NCI-H2029 (cell line): ENCODE data around the gene WT1.
"Not testable (repeated sequence)": the region's sequence is repeated elsewhere in the genome, so short reads cannot be mapped to it uniquely, and the experiment has no call there.

Experiments used
- DNase-seq: peaks from one replicate; lab custom pipeline; 2025; lab: John Stamatoyannopoulos, UW

The WT1 gene

GRCh38 chr11:32386770-32387377, 48.5 kb downstream of the WT1 start:
- DNase-seq: no peak

DNA sequence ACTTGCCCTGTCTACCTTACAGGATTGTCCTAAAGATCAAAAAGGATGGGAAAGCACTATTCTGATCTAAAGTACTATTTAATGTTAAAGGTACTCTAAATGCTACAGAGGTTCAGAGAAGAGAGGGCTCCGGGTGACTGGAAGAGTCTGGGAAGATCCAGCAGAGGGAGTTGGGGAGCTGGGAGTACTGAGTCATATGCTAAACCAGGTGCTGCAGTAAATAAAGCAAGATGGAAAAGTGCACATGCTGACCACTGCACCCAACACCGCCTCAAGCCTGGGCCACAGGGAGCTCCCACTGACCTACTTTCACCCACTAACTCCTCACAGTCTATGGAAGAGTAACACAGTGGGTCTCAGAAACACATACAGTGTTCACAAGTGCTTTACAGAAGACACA, 49.3 kb downstream of the WT1 start:
- no peak for DNase-seq

GRCh38 chr11:32382339-32383049, 52.8 kb downstream of the WT1 start:
- no peak for DNase-seq

- no peak for DNase-seq
These were observed 54.2 kb downstream of the WT1 start for GRCh38 chr11:32381179-32381578.

GRCh38 chr11:32379719-32380118, 55.6 kb downstream of the WT1 start:
- DNase-seq: no peak

GRCh38 chr11:32375826-32376225, 59.5 kb downstream of the WT1 start:
- DNase-seq: no peak

GRCh38 chr11:32374261-32374711, 61.1 kb downstream of the WT1 start:
- DNase-seq: no peak

DNA sequence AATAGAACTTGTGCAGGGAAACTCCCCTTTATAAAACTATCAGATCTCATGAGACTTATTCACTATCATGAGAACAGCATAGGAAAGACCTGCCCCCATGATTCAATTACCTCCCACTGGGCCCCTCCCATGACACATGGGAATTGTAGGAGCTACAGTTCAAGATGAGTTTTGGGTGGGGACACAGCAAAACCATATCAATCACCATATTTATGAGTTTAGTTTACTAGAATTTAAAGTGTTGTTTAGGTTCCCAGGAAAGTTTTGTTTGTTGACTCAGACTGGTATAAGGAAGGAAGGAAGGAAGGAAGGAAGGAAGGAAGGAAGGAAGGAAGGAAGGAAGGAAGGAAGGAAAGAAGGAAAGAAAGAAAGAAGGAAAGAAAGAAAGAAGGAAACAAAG, 65.4 kb downstream of the WT1 start:
- not testable (repeated sequence) for DNase-seq

- no peak for DNase-seq
These were observed 68.7 kb downstream of the WT1 start for GRCh38 chr11:32366666-32367065.

DNA sequence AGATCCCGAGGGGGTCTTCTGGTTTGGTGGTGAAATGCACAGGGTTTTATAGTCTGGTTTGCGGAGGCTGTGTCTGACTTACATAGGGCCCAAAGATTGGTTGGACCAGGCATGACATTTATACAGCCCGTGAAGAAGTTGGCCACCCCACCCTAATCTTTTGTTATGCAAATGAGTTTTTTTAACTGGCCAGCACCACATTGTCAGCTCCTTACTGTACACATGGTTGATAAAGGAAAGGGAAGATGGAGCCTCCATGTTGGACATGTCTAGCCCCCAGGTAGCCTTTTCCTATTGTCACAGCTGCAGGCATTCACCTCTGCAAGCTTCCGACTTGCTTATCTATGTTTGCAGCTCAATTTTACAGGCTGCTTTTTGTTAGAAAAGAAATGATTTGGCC, 70.1 kb downstream of the WT1 start:
- no peak for DNase-seq

DNA sequence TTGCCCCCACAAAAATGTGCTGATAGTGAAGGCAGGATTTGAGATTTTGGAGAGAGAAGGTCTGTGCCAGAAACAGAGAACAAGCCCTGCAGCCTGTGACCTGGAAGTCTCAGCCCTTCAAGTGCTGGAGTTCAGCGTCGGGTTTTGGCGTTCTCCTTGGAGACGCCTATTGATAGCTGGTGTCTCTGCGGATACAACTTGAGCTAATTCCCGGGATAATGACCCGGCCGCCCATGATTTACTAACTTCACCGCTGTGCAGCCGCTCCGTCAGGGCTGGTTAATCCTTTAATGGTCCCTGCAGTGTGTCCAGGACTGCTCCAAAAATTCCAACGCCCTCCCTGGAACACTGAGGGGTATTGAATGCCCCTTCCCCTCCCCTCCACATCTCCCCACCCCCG, 76.6 kb downstream of the WT1 start:
- DNase-seq: no peak

GRCh38 chr11:32353884-32354283, 81.5 kb downstream of the WT1 start:
- DNase-seq: no peak

DNA sequence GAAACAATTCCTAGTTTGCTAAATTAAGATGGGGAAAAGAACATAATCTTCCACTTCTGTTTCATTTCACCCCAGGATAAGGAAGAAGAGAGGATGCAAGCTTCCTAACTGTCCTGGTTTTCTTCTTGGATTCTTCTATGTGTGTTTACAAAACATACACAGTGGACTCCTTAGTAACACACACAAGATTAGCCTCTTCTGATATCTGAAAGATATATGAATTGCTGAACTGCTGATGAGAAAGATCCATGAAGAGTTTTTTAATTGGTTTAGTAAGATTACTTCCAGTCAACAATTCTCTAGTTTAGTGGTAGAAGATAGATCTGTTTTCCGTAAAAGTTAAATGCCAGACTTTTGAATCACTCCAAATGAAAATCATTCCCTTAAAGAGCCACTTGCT, 86.8 kb downstream of the WT1 start:
- no peak for DNase-seq

GRCh38 chr11:32344946-32345345, 90.4 kb downstream of the WT1 start:
- DNase-seq: no peak

- no peak for DNase-seq
These were observed 91.9 kb downstream of the WT1 start for GRCh38 chr11:32343325-32344008.

GRCh38 chr11:32341620-32342613, 93.4 kb downstream of the WT1 start:
- no peak for DNase-seq

- no peak for DNase-seq
These were observed 95.2 kb downstream of the WT1 start for GRCh38 chr11:32340181-32340580.
